HG03460 (cell line): ENCODE results near the gene RAB3IL1.
"Not testable (repeated sequence)": the region's sequence is repeated elsewhere in the genome, so short reads cannot be mapped to it uniquely, and the experiment has no call there.

Source experiments
- ATAC-seq: cut with Tn5 transposase; IDR thresholded peaks from one replicate; pipeline ENCODE4 v1.9.1; 2021; ENCODE audit not compliant: unreplicated experiment

The RAB3IL1 gene

GRCh38 chr11:61887839-61888494, 29.4 kb downstream of the RAB3IL1 start:
- no peak for ATAC-seq

- ATAC-seq = no peak
Observed at GRCh38 chr11:61886643-61887042, 30.7 kb downstream of the RAB3IL1 start.

GRCh38 chr11:61885784-61886580, 31.4 kb downstream of the RAB3IL1 start:
- no peak for ATAC-seq

- no peak for ATAC-seq
Observed at GRCh38 chr11:61885166-61885778, 32.1 kb downstream of the RAB3IL1 start.

- no peak for ATAC-seq
Observed at GRCh38 chr11:61883947-61884346, 33.4 kb downstream of the RAB3IL1 start.

GRCh38 chr11:61883327-61883726, 34.0 kb downstream of the RAB3IL1 start:
- no peak for ATAC-seq

GRCh38 chr11:61882879-61883278, 34.5 kb downstream of the RAB3IL1 start:
- no peak for ATAC-seq

GRCh38 chr11:61882267-61882666, 35.1 kb downstream of the RAB3IL1 start:
- not testable (repeated sequence) for ATAC-seq

GRCh38 chr11:61881397-61881796, 36.0 kb downstream of the RAB3IL1 start:
- no peak for ATAC-seq

- ATAC-seq = no peak
Observed at GRCh38 chr11:61880454-61880853, 36.9 kb downstream of the RAB3IL1 start.

GRCh38 chr11:61880031-61880430, 37.3 kb downstream of the RAB3IL1 start:
- no peak for ATAC-seq

- ATAC-seq = no peak
Observed at GRCh38 chr11:61879152-61879551, 38.2 kb downstream of the RAB3IL1 start.

- ATAC-seq = no peak
Observed at GRCh38 chr11:61875698-61876097, 41.7 kb downstream of the RAB3IL1 start.

- no peak for ATAC-seq
Observed at GRCh38 chr11:61874853-61875252, 42.5 kb downstream of the RAB3IL1 start.

GRCh38 chr11:61874377-61874809, 43.0 kb downstream of the RAB3IL1 start:
- ATAC-seq = no peak

- no peak for ATAC-seq
Observed at GRCh38 chr11:61873588-61874376, 43.6 kb downstream of the RAB3IL1 start.

GRCh38 chr11:61872935-61873565, 44.3 kb downstream of the RAB3IL1 start:
- no peak for ATAC-seq

GRCh38 chr11:61871158-61871597, 46.2 kb downstream of the RAB3IL1 start:
- peak; percentile 63 for ATAC-seq

GRCh38 chr11:61870541-61871031, 46.8 kb downstream of the RAB3IL1 start:
- ATAC-seq = no peak

GRCh38 chr11:61869708-61870451, 47.5 kb downstream of the RAB3IL1 start:
- ATAC-seq = no peak
